ENCODE results near the gene TBX10. TPM values are rescaled to one million over a fixed set of nuclear protein-coding genes. Genes with fewer than 3 reads are reported as not detected.
"Not testable (repeated sequence)": the region's sequence is repeated elsewhere in the genome, so short reads cannot be mapped to it uniquely, and the experiment has no call there.

The TBX10 gene
- total RNA-seq, 1 donor from 2014 or later = not detected

GRCh38 chr11:67662142-67662834 is 22.7 kb upstream of the TBX10 start:
- DNase-seq (ENCODE audit: low read depth) = no peak
- no peak overlapping the region for H3K4me3 Mint-ChIP-seq (ENCODE audit: unreplicated experiment)
- H3K27me3 ChIP-seq (ENCODE audit: insufficient read depth, low read length) = peaks cover 2% of the 10 kb centered on the region
- H3K4me3 ChIP-seq (ENCODE audit: insufficient read depth, low read depth, low read length) = no peak overlapping the region
- H3K4me2 ChIP-seq (ENCODE audit: low read length) = no peak overlapping the region
- no peaks in the 10 kb centered on the region for H3K4me1 Mint-ChIP-seq (ENCODE audit: low read depth, unreplicated experiment)
- no peaks in the 10 kb centered on the region for H3K36me3 Mint-ChIP-seq (ENCODE audit: low read depth, unreplicated experiment)
- H4K20me1 ChIP-seq (ENCODE audit: insufficient read depth, low read length) = no peaks in the 10 kb centered on the region
- no peak overlapping the region for H2AFZ ChIP-seq (ENCODE audit: low read depth, low read length)
- H3K4me1 ChIP-seq (ENCODE audit: insufficient read depth, low read length) = no peaks in the 10 kb centered on the region
- no peaks in the 10 kb centered on the region for H3K9me3 ChIP-seq (ENCODE audit: insufficient read depth, low read depth, low read length)
- no peaks in the 10 kb centered on the region for H3K36me3 ChIP-seq (ENCODE audit: insufficient read depth, low read length)
- H3K27ac Mint-ChIP-seq (ENCODE audit: unreplicated experiment) = no peak overlapping the region
- TF ChIP-seq EZH2 (IDR thresholded peaks at IDR 0.05; ENCODE audit: insufficient read depth, low read length) (no peak), CTCF (IDR thresholded peaks at IDR 0.05; ENCODE audit: insufficient read depth, low read depth, low read length) (no peak)
- H3K27ac ChIP-seq (ENCODE audit: low read depth, low read length) = no peak overlapping the region
- H3K27me3 Mint-ChIP-seq (ENCODE audit: low read depth, unreplicated experiment) = peaks cover 23% of the 10 kb centered on the region
- no peak overlapping the region for H3K9ac ChIP-seq (ENCODE audit: low read length)
- FAIRE-seq = no peak
- H3K9me3 Mint-ChIP-seq (ENCODE audit: unreplicated experiment) = no peaks in the 10 kb centered on the region
- no peaks in the 10 kb centered on the region for H3K79me2 ChIP-seq (ENCODE audit: insufficient read depth, low read length)

GRCh38 chr11:67660752-67661151 is 21.2 kb upstream of the TBX10 start:
- not testable (repeated sequence) for H3K36me3 ChIP-seq (ENCODE audit: insufficient read depth, low read length); H3K9ac ChIP-seq (ENCODE audit: low read length); DNase-seq (ENCODE audit: low read depth); H3K4me3 ChIP-seq (ENCODE audit: insufficient read depth, low read depth, low read length); H3K4me1 ChIP-seq (ENCODE audit: insufficient read depth, low read length); H3K9me3 ChIP-seq (ENCODE audit: insufficient read depth, low read depth, low read length); H3K4me3 Mint-ChIP-seq (ENCODE audit: unreplicated experiment); H3K4me2 ChIP-seq (ENCODE audit: low read length); H2AFZ ChIP-seq (ENCODE audit: low read depth, low read length); H3K27ac Mint-ChIP-seq (ENCODE audit: unreplicated experiment); H3K9me3 Mint-ChIP-seq (ENCODE audit: unreplicated experiment); H3K27me3 ChIP-seq (ENCODE audit: insufficient read depth, low read length); H3K79me2 ChIP-seq (ENCODE audit: insufficient read depth, low read length); H3K27ac ChIP-seq (ENCODE audit: low read depth, low read length); H4K20me1 ChIP-seq (ENCODE audit: insufficient read depth, low read length); H3K36me3 Mint-ChIP-seq (ENCODE audit: low read depth, unreplicated experiment); FAIRE-seq; H3K4me1 Mint-ChIP-seq (ENCODE audit: low read depth, unreplicated experiment)
- H3K27me3 Mint-ChIP-seq (ENCODE audit: low read depth, unreplicated experiment) = peaks cover 23% of the 10 kb centered on the region

- H3K27ac ChIP-seq (ENCODE audit: low read depth, low read length); H3K9me3 Mint-ChIP-seq (ENCODE audit: unreplicated experiment); H3K36me3 Mint-ChIP-seq (ENCODE audit: low read depth, unreplicated experiment); H3K4me1 ChIP-seq (ENCODE audit: insufficient read depth, low read length); H3K4me3 ChIP-seq (ENCODE audit: insufficient read depth, low read depth, low read length); FAIRE-seq; H3K79me2 ChIP-seq (ENCODE audit: insufficient read depth, low read length); H3K9me3 ChIP-seq (ENCODE audit: insufficient read depth, low read depth, low read length); H3K36me3 ChIP-seq (ENCODE audit: insufficient read depth, low read length); H3K4me1 Mint-ChIP-seq (ENCODE audit: low read depth, unreplicated experiment); H3K27me3 ChIP-seq (ENCODE audit: insufficient read depth, low read length); H3K4me2 ChIP-seq (ENCODE audit: low read length); H2AFZ ChIP-seq (ENCODE audit: low read depth, low read length); H3K27ac Mint-ChIP-seq (ENCODE audit: unreplicated experiment); DNase-seq (ENCODE audit: low read depth); H3K4me3 Mint-ChIP-seq (ENCODE audit: unreplicated experiment); H4K20me1 ChIP-seq (ENCODE audit: insufficient read depth, low read length); H3K9ac ChIP-seq (ENCODE audit: low read length): not testable (repeated sequence)
- H3K27me3 Mint-ChIP-seq (ENCODE audit: low read depth, unreplicated experiment) = peaks cover 20% of the 10 kb centered on the region
Measured at GRCh38 chr11:67659651-67660165, 20.1 kb upstream of the TBX10 start.
